GM18498 (cell line): ENCODE measurements around the gene ZFYVE19.
A peak's percentile ranks its signal among the peaks of the same experiment; 100 is the strongest.

Source experiments
- ATAC-seq: cut with Tn5 transposase; IDR thresholded peaks from one replicate; pipeline ENCODE4 v1.9.1; 2021; ENCODE audit warnings: mild to moderate bottlenecking, moderate library complexity; ENCODE audit not compliant: unreplicated experiment

The ZFYVE19 gene

DNA sequence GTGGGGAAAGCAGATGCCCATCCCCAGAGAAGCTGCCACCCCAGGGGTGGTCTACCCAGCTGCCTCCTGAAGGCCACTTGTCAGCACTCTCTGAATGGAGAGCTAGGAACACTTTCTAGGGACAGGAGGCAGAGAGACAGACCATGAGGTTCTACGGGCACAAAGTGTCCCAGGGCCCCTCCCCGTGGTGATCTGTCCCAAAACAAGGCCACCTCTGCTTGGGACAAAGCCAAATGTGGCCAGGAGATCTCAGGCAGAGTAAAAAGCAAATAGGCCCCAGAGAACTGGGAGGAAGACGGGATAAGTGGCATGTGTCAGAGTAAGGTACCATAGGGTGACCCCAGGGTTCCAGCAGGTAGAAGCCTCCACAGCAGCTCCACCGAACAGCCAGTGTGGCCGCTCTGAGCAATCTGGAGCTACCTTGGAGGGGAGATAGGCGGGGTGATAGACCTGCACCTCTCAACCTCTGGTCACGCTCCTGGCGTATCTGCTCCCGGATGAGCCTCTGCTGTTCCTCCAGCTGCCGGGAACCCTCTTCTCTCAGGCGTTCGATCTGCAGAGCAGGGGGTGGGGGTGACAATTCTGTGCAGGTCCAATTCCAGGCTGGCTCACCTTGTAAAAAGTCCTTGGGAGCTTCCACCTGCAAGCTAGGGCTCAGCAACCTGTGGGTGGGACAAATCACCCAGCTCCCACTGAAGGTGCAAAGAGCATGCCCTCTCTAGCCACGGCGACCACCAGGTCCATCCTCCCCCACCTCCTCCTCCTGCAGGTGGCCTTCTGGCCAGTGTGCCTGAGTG lies 31.0 kb upstream of the ZFYVE19 start:
- no peak for ATAC-seq

DNA sequence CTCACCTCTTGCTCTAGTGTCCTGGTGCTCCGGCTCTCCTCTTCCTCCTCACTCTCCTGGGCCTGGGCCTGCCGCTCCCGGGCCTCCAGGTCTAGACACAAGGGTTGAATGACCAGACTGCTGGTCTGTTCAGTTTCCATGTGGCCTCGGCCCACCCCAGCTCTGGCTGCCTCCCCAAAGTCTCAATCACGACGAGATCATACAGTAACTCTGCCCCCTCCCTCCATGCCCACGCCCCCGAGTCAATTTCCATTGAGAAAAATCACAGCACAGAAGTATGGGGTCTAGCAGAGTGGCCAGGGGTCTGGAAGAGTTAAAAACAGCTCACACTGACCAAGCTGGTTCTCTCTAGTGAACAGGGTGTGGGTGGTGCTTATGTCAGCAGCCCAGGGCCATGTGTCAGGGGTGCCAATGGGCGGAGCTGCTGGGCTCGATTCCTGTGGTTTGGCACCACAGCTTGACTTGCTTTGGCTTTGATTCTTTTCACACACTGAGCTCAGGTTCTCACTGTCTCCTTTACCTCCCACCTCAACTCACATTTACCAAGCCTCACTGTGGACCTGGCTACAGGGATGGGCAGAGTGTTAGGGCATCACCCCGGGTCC lies 30.2 kb upstream of the ZFYVE19 start:
- no peak for ATAC-seq

DNA sequence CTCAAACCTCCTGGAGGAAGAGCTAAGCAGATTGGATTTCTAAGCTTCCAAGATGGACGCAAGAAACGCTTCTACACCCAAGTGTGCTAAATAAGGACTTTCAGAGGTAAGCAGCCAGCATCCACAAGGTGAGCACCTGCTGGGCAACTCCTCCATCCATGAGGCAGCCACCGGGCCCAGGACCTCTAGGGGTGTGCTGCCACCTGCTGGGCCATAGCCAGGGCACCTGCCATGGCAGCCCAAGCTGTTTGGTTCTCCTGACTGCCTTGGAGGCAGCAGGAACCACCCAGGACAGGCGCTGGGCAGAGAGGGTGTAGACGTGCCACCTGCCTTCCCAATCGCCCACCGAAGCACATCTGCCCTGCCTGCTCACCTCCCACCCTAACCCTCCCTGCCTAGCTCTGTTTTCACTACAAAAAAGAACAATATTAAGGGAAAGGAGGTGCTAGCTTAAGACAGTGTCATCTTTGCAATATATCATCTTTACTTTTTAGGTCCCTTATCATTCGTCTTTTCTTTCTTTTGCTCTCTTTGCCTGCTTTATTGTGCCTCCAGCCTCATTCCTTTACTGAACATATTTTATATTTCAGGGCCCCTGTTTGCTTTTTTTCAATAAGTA lies 24.2 kb upstream of the ZFYVE19 start:
- peak; percentile 83 for ATAC-seq

DNA sequence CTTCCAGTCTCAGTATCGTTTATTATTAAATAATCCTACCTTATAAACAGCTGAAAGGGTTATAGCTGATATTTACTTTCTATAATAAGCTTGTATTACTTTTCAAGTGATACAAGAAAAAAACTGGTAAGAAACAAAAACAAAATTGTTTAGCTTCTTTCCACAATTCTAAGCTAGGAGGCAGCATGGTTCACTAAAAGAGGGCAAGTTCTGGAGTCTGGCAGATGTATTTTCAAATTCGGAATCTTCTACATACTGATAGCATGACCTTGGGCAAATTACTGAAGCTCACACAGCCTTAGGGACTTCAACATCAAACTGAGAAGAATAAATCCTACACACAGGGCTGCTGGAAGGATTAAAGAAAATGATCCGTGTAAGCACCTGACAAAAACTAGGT lies 21.7 kb upstream of the ZFYVE19 start:
- ATAC-seq: no peak

DNA sequence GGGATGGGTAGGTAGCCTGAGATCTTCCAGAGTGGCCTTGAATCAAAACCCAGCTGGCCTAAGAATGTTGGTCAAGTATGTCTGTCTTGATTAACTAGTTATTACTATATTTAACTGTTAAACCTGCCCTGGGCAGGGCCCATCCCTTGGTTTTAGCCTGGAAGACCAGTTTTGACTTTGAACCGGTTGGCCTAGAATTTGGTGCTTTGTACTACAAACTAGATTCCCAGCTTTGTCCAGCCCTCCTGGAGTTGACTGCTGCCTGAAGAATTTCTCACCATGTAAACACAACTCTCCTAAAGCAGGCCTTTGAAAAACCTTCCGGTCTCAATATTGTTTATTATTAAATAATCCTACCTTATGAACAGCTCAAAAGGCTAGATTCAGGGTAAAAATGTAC lies 21.1 kb upstream of the ZFYVE19 start:
- ATAC-seq: no peak

DNA sequence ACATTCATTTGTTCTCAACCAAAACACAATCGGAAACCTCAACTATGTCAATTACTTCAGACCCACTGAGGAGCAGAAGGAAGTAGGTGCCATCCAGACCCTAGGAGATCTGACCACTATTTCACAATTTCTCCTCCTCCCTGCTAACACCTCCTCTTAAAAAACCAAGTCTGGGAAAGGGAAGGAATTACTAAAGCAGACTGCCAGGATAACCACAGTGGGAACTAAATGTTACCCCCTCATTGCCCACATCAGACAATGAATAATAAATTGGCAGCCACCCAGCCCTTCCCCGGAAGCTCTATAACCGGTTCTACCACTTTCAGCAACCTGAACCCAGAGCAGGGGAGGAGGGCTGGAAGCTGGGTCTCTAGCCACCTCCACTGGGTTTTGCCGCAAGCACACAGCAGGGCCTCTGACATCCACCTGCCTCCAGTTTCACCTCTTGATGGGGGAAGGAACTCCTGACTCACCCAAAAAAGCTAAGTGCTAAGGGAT lies 19.5 kb upstream of the ZFYVE19 start:
- ATAC-seq: no peak

DNA sequence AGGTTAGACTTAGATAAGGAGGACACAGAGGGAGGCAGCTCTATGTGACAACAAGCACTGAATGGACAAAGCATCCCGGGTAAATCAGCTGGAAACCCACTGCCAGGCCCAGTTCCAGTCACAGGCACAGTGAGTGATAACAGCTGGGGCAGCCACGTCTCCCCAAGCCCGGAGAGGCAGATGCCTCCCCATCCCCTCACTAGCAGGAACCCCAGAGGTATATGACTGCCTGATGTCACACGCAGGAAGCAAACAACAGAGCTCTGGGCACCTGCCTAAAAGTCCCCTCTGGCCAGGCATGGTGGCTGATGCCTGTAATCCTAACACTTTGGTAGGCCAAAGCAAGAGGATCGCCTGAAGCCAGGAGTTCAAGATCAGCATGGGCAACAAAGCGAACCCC lies 18.9 kb upstream of the ZFYVE19 start:
- no peak for ATAC-seq

DNA sequence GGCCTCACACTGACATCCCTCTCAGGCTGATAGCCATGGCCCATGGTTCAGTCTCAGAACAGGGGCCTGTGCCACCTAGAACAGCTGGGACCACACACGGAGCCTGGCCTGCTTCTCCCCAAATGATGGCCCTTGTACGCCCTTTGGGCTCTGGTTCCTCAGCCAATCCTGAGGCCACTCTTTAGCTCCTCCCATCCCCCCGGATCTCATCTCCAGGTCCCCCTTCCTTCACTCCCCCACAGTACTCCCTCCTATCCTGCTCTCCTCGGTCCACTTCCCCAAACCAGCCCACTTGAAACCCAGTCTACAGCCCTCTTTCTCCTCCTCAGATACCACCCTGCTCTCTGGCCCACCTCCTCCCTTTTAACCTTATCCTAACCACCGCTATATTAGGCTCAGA lies 17.8 kb upstream of the ZFYVE19 start:
- ATAC-seq: no peak

DNA sequence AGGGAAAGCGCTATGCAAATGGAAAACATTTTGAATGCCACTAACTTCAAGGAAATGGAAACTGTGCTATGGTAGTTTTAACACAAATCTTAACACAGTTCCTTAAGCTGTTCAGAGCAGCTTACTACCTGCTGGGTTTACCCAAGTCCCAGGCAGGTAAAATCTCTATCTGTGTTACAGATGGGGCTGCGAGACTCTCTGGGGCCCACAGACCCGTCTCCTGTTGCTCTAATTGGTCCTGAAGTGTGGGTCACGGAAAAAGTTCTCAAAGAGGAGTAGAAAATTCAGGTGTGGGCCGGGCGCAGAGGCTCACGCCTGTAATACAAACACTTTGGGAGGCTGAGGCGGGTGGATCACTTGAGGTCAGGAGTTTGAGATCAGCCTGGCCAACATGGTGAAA lies 16.9 kb upstream of the ZFYVE19 start:
- no peak for ATAC-seq

DNA sequence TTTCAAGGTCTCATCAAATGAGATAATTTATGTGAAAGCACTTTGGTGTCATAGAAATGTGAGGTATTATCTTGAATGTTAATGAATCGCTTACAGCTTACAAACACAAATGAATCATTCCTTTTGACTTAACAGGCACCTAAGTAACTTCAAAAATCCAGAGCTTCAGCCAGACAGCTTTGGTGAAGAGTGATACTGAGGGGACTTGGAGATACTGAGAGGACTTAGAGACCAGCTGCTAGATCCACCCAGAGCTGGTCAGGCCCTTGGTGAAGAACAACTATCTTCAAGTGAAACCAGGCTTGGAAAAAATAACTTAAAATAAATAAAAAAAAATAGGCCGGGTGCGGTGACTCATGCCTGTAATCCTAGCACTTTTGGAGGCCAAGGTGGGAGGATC lies 16.2 kb upstream of the ZFYVE19 start:
- no peak for ATAC-seq

DNA sequence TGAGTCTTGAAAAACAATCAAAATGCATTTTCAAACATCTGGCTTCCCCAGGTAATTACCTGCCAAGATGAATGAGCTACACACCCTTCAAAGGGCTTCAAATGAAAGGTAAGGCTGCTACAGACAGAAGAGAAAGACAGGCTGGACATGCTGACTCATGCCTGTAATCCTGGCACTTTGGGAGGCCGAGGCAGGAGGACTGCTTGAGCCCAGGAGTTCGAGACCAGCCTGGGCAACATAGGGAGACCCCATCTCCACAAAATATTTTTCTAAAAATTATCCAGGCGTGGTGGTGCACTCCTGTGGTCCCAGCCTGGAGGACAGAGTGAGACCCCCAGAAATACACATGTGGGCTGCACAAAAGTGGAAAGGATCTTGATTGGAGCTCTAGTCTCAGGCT lies 14.5 kb upstream of the ZFYVE19 start:
- ATAC-seq: no peak

DNA sequence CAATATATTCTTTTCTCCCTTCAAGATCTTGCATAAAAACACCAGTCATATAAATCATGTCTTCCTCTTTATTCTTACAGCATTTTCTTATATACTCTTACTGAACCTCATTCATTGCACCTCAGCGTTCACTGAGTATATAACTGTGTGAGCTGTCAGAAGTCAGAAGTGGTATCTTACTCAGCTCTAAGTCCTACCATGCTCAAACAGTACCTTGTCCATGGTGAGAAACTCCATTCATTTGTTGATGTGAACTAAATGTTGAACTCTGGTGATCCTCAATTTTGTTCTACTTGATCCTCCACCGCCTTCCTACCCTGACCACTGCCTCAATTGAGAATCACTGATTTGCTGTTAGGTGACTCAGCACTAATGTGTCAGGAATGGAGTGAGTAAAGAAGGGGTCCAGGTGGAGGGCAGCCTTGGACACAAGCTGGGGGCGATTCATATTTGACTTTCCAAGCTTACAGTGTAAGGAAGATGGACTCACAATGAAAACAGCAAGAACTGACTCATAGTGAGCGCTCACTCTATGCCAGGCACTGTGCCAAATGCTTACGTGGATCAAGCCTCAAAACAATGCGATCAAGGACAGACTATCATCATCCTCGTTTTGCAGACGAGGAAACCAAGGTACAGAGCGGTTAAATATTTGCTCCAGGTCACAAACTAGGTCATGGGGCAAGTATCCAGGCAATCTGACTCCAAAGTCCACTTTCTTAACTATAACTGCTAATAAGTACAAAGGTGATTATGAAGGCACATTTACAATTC lies 13.5 kb upstream of the ZFYVE19 start:
- no peak for ATAC-seq

DNA sequence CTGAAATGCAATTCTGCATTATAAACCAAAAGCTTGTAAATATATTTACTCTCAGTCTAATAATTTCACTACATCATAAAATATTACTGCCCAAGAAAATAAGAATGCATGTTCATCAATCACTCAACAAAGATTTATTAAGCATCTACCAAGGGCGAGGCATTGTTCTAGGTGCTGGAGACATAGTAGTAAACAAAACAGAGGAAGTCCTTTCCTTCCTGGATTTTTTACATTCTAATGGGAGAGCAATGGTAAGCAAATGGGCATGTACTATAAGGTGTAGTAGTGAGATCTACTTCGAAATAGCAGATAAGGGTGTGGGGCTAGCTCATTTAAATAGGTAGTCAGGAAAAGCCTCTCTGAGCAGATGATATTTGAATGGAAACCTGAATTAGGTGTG lies 10.8 kb upstream of the ZFYVE19 start:
- no peak for ATAC-seq

DNA sequence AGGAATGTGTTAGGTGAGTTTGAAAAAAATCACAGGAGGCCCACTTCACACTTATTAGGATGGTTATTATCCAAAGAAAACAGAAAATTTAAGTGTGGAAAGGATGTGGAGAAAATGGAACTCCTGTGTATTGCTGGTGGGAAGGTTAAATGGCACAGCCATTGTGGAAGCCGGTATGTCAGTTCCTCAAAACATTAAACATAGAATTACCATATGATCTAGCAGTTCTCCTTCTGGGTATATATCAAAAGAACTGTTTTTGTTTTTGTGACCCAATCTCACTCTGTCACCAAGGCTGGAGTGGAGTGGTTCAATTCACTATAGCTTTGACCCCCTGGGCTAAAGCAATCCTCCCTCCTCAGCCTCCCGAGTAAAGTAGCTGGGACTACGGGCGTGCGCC lies 10.4 kb upstream of the ZFYVE19 start:
- no peak for ATAC-seq

DNA sequence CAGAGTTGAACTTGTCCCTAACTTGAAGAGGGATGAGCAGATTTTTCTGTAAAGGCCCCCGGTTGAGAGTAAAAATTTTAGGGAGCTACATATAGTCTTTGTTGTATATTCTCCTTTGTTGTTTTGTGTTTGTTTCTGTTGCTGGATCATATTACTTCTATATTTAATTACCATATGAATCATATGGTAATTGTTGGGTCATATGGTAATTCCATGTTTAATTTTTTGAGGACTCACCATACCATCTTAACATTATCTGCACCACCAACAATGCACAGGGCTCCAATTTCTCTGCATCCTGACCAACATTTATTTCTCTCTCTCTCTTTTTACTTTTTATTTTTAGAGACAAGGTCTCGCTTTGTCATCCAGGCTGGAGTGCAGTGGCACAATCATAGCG lies 7.4 kb upstream of the ZFYVE19 start:
- no peak for ATAC-seq

DNA sequence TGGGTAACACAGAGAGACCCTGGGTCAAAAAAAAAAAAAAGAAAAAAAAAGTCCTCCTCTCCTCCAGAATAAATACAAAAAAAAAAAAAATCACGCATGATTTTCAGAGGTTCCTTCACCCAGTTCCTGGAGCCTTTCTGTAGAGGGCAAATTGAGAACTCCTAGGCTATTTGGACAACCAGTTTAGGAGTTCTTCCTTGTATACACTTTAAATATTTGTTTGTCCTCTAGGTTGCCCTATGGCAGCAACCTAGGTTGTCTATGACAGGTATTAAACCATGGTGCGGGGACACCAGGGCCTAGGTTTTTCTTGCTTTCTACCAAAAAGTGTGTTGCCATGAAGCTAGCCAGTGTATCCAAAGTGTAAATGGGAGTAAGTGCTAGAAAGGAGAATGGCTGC lies 3.8 kb upstream of the ZFYVE19 start:
- no peak for ATAC-seq

DNA sequence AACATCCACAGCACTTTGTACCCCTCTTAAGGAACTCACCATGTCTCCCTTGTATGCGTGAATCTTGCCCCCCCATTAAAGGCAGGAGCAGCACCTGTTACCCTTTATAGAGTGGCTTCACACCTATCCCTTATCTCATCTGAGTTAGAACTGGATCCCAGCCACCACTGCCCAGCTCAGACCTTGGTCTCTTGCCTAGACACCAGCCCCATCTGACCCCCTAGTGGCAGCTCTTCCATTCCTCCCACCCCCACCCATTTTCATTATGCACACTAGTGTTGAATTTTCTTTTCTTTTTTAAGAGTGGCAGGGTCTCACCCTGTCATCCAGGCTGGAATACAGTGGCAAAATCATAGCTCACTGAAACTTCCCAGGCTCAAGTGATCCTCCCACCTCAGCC lies 3.2 kb upstream of the ZFYVE19 start:
- ATAC-seq: no peak

DNA sequence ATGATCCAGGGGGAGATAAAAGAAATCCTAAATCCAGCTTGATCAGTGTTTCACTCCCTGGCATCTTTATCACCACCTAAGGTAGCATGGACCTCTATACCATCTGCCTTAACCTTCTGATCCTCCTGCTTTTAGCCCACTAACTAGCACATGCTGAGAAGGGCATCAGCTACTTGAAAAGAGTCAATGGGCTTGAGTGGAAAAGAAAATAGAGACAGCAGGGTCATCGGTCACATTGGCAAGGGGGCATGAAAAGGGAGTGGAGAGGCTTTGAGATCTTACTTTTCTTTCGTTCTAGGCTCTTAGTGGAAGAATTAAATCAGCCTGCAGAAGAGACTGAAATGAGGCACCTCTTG lies 239 bp upstream of the ZFYVE19 start:
- no peak for ATAC-seq

DNA sequence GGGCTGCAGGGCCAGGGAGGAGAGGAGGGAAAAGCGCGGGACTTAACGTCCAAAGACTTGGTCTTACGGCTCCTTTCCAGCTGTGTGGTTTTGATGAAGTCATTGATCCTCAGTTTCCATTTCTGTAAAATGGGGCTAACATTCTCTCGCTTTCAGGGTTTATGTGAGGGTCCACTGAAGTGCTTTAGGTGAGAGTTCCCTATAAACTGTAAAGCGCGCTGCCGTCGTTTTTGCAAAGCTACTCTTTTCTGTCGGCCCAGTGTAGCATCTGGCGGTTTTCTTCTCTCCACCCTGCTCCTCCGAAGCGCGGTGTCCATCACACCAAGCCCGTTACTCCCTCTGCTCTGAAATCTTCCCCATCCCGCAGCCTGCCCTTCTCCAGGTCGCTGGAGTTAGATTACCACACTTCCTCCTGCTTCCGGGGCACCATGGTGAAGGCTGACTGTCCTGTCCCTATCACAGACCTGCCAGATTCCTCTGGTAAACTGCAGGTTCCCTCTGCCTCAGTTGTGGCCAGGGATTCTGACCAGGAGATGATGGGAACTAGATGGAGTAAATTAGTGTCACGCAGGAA lies 1.1 kb downstream of the ZFYVE19 start:
- no peak for ATAC-seq

DNA sequence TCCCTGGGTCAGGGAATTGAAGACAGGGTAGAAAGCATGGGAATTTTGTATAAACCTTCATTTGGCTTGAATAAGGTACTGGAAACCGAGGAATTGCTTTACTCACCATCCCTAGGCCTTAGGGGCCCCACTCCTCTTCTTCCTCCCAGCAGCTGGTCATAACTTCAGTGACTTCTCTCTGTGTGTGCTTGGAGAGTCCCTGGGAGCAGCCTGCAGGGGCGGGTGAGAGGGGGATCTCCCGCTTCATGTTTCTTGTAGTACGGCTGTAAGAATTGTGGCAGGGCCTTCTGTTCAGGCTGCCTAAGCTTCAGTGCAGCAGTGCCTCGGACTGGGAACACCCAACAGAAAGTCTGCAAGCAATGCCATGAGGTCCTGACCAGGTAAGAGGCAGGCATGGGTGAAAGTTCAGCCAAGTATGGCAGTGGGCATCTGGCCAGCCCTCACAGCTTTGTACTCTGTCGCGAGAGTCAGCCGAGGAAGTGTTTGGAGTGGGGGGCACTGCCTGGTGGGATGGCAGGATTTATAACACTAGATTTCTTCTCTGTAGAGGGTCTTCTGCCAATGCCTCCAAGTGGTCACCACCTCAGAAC lies 2.1 kb downstream of the ZFYVE19 start:
- ATAC-seq: no peak
